ENCODE measurements around the gene MATK. TPM values are rescaled to one million over a fixed set of nuclear protein-coding genes. Genes with fewer than 3 reads are reported as not detected.
A peak's percentile ranks its signal among the peaks of the same experiment; 100 is the strongest.

MATK gene
- total and polyA plus RNA-seq, 10 of the 15 experiments (the other 5 are each of a cell fraction or from before 2014, with no cell fraction given) = 0.24 to 2.2 (median 1.1) TPM; not detected in 2

DNA sequence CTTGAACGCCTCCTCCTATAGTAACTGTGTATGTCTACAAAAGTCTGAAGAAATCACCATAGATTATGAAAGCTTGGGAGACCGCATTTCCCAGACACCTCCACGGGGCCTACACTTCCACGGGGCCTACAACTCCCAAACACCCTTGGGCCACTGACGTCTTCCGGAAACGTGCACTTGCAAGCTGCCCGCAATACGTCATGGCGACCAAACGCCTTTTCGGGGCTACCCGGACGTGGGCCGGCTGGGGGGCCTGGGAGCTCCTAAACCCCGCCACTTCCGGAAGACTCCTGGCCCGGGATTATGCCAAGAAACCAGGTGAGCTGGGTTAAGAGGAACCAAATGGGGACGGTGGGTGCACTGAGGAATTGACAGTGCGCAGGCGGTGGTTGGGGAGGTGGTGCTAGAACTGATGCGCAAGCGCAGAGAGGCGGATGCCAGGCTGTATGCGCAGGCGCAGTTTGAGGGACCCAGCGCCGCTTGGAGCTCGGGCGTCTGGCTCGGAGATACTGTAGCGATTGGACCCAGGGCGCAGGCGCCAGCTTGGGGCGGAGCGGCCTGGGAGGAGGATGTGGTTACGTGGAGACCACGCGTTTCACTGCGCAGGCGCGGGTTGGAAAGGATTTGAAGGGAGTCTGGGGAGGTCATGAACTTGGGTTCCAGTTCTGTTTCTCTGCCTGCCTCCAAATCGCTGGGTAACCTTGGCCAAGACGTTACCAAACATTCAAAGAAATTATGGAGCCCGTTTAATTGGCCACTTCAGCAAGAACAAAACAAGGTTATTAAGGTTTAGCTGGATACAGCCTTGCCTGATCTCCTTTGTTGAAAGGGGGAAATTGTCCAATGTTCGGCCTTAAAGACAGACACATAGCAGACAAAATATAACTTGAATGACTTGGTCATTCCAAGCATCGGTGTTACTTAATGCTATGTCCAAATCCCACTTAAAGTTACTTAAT, 23.4 kb downstream of the MATK start, which contains the start of gene MRPL54:
MRPL54 (plus strand) TSS at position 182 of the 959 bp plus-strand sequence; CDS start at position 201, 19 bp downstream.
- peak within 1 kb of the TSS; percentile 95 for H3K4me2 ChIP-seq (ENCODE audit: control insufficient read depth, insufficient read depth)
- ATAC-seq (peak; percentile 89), FAIRE-seq (peak; percentile 98), DNase-seq (ENCODE audit: low read depth, low spot score) (peak; percentile 97)
- peaks cover 25% of the 10 kb centered on the region for H3K79me2 ChIP-seq (ENCODE audit: control insufficient read depth, insufficient read depth, low read length)
- peak within 1 kb of the TSS; percentile 97 for H2AFZ ChIP-seq (ENCODE audit: control insufficient read depth, low read depth, low read length)
- POLR2A ChIA-PET = interaction anchor here (0.6 to 1.9 kb wide), 11 partner anchors 209 to 1692 kb away, joined by 3 to 5 read pairs (median 4); partner anchors contain the start of genes CHAF1A, EBI3 and MPND
- no peaks in the 10 kb centered on the region for H3K9me3 ChIP-seq (replicated peaks; ENCODE audit: control insufficient read depth, insufficient read depth, low read length)
- under 1% methylated on average over 47 of the region's 47 CpGs for WGBS (ENCODE audit: insufficient coverage, insufficient replicate concordance, low lambda C conversion rate, missing lambda C conversion rate)
- H4K20me1 ChIP-seq (ENCODE audit: control insufficient read depth, insufficient read depth) = no peaks in the 10 kb centered on the region
- intact Hi-C loops (cut with micrococcal nuclease; ENCODE audit: unreplicated experiment) = no loop called here
- H3K36me3 ChIP-seq (ENCODE audit: control insufficient read depth in 2 of 2, insufficient read depth in 2 of 2, low read length in 1 of 2) = peaks cover 0 to 12% of the 10 kb centered on the region in 2 experiments; a peak in 3 of 4 replicates
- in situ Hi-C loops (cut with MboI) = no loop called here
- H3K27ac ChIP-seq (ENCODE audit: control insufficient read depth, insufficient read depth) = peak within 1 kb of the TSS; percentile 100
- H3K4me1 ChIP-seq (ENCODE audit: control insufficient read depth, insufficient read depth, low read length) = peaks cover 4% of the 10 kb centered on the region; the same call in 1 of the 2 replicates
- peak within 1 kb of the TSS; percentile 91 for H3K4me3 ChIP-seq
- CTCF ChIA-PET = interaction anchor here (0.7 to 2.3 kb wide), 11 partner anchors 13 to 487 kb away, joined by 3 to 13 read pairs (median 3); partner anchors contain the start of genes EEF2 and PIP5K1C
- BruUV-seq (replicated peaks) = TSS peak; percentile 97
- no peaks in the 10 kb centered on the region for H3K27me3 ChIP-seq (replicated peaks in 1 of 2; ENCODE audit: control insufficient read depth in 2 of 2, insufficient read depth in 2 of 2, low read length in 1 of 2)
- SMC1A ChIA-PET (ENCODE audit: uncharacterized antibody, unreplicated experiment) = interaction anchor here (0.6 to 1.5 kb wide), 11 partner anchors 19 to 444 kb away, joined by 3 to 8 read pairs (median 3); partner anchors contain the start of gene EEF2
- H3K9ac ChIP-seq (ENCODE audit: control insufficient read depth, insufficient read depth, low read length) = peak within 1 kb of the TSS; percentile 98
- RAD21 ChIA-PET (ENCODE audit: unreplicated experiment) = interaction anchor here (0.6 to 2.1 kb wide), 12 partner anchors 11 to 1615 kb away, joined by 3 to 7 read pairs (median 4); no protein-coding TSS in a partner anchor
- TF ChIP-seq BHLHE40 (IDR thresholded peaks at IDR 0.05; ENCODE audit: borderline replicate concordance in 1 of 2, low read depth in 2 of 2, low read length in 1 of 2) = peak; percentile 85 to 93
- peak; percentile 93 for TF ChIP-seq PML (IDR thresholded peaks at IDR 0.05; ENCODE audit: low read length)
- TF ChIP-seq, protein P1, sequence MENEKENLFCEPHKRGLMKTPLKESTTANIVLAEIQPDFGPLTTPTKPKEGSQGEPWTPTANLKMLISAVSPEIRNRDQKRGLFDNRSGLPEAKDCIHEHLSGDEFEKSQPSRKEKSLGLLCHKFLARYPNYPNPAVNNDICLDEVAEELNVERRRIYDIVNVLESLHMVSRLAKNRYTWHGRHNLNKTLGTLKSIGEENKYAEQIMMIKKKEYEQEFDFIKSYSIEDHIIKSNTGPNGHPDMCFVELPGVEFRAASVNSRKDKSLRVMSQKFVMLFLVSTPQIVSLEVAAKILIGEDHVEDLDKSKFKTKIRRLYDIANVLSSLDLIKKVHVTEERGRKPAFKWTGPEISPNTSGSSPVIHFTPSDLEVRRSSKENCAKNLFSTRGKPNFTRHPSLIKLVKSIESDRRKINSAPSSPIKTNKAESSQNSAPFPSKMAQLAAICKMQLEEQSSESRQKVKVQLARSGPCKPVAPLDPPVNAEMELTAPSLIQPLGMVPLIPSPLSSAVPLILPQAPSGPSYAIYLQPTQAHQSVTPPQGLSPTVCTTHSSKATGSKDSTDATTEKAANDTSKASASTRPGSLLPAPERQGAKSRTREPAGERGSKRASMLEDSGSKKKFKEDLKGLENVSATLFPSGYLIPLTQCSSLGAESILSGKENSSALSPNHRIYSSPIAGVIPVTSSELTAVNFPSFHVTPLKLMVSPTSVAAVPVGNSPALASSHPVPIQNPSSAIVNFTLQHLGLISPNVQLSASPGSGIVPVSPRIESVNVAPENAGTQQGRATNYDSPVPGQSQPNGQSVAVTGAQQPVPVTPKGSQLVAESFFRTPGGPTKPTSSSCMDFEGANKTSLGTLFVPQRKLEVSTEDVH (IDR thresholded peaks at IDR 0.05; ENCODE audit: low read depth, partially characterized antibody) = peak; percentile 72
- no peak for TF ChIP-seq SREBF2 (IDR thresholded peaks at IDR 0.05; ENCODE audit: low read length)
- no peak for TF ChIP-seq NFYB (IDR thresholded peaks at IDR 0.05; ENCODE audit: insufficient read depth, low read depth, low read length)
- TF ChIP-seq MEF2A (IDR thresholded peaks at IDR 0.05; ENCODE audit: insufficient read depth, low read depth, low read length) = no peak
- TF ChIP-seq SP1 (IDR thresholded peaks at IDR 0.05; ENCODE audit: low read depth, low read length) = peak; percentile 17
- TF ChIP-seq TCF12 (IDR thresholded peaks at IDR 0.05; ENCODE audit: low read depth, low read length) = no peak
- TF ChIP-seq POLR2AphosphoS2 (IDR thresholded peaks at IDR 0.05; ENCODE audit: low read depth, low read length) = peak; percentile 90
- TF ChIP-seq, protein P2, sequence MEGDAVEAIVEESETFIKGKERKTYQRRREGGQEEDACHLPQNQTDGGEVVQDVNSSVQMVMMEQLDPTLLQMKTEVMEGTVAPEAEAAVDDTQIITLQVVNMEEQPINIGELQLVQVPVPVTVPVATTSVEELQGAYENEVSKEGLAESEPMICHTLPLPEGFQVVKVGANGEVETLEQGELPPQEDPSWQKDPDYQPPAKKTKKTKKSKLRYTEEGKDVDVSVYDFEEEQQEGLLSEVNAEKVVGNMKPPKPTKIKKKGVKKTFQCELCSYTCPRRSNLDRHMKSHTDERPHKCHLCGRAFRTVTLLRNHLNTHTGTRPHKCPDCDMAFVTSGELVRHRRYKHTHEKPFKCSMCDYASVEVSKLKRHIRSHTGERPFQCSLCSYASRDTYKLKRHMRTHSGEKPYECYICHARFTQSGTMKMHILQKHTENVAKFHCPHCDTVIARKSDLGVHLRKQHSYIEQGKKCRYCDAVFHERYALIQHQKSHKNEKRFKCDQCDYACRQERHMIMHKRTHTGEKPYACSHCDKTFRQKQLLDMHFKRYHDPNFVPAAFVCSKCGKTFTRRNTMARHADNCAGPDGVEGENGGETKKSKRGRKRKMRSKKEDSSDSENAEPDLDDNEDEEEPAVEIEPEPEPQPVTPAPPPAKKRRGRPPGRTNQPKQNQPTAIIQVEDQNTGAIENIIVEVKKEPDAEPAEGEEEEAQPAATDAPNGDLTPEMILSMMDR (IDR thresholded peaks at IDR 0.05 in 2 of 3, conservative IDR thresholded peaks at IDR 0.05 in 1 of 3; ENCODE audit: control insufficient read depth in 2 of 3, extremely low read depth in 1 of 3, insufficient read depth in 1 of 3, low read depth in 3 of 3, low read length in 3 of 3) = no peak
- TF ChIP-seq, protein P3, sequence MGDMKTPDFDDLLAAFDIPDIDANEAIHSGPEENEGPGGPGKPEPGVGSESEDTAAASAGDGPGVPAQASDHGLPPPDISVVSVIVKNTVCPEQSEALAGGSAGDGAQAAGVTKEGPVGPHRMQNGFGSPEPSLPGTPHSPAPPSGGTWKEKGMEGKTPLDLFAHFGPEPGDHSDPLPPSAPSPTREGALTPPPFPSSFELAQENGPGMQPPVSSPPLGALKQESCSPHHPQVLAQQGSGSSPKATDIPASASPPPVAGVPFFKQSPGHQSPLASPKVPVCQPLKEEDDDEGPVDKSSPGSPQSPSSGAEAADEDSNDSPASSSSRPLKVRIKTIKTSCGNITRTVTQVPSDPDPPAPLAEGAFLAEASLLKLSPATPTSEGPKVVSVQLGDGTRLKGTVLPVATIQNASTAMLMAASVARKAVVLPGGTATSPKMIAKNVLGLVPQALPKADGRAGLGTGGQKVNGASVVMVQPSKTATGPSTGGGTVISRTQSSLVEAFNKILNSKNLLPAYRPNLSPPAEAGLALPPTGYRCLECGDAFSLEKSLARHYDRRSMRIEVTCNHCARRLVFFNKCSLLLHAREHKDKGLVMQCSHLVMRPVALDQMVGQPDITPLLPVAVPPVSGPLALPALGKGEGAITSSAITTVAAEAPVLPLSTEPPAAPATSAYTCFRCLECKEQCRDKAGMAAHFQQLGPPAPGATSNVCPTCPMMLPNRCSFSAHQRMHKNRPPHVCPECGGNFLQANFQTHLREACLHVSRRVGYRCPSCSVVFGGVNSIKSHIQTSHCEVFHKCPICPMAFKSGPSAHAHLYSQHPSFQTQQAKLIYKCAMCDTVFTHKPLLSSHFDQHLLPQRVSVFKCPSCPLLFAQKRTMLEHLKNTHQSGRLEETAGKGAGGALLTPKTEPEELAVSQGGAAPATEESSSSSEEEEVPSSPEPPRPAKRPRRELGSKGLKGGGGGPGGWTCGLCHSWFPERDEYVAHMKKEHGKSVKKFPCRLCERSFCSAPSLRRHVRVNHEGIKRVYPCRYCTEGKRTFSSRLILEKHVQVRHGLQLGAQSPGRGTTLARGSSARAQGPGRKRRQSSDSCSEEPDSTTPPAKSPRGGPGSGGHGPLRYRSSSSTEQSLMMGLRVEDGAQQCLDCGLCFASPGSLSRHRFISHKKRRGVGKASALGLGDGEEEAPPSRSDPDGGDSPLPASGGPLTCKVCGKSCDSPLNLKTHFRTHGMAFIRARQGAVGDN (IDR thresholded peaks at IDR 0.05) = peak; percentile 68
- no peak for TF ChIP-seq FOS (IDR thresholded peaks at IDR 0.05; ENCODE audit: borderline replicate concordance, extremely low read depth, insufficient read length)

Data from GM12878 (cell line).